Endodermal cell (in vitro differentiated cells): ENCODE measurements around the gene RALBP1. TPM values are rescaled to one million over a fixed set of nuclear protein-coding genes. Genes with fewer than 3 reads are reported as not detected.

ENCODE experiments used
- DNase-seq: peaks from one replicate; pipeline ENCODE4 v3.0.0-alpha.2; 2017
- H3K27ac ChIP-seq: 2 replicates; pipeline ENCODE4 v1.5.1; 2013; ENCODE audit warnings: mild to moderate bottlenecking, low read depth, low read length, moderate library complexity
- H3K27me3 ChIP-seq: 2 replicates; pipeline ENCODE4 v1.6.1; 2013; ENCODE audit warnings: mild to moderate bottlenecking, low read length, moderate library complexity; ENCODE audit not compliant: insufficient read depth, control insufficient read depth, poor library complexity, severe bottlenecking
- H3K36me3 ChIP-seq: 2 replicates; pipeline ENCODE4 v1.7.0; 2013; ENCODE audit warnings: mild to moderate bottlenecking, low read length, moderate library complexity; ENCODE audit not compliant: control insufficient read depth, insufficient read depth
- H3K4me1 ChIP-seq: one replicate; pipeline ENCODE4 v1.7.0; 2013; ENCODE audit warnings: low read length; ENCODE audit not compliant: control insufficient read depth, insufficient read depth
- H3K4me3 ChIP-seq: 2 replicates; pipeline ENCODE4 v1.5.1; 2013; ENCODE audit warnings: mild to moderate bottlenecking, low read length, moderate library complexity
- H3K9ac ChIP-seq: 2 replicates; pipeline ENCODE4 v1.6.1; 2013; ENCODE audit warnings: mild to moderate bottlenecking, low read length, moderate library complexity; ENCODE audit not compliant: poor library complexity, severe bottlenecking; ENCODE audit errors: extremely low read depth
- H3K9me3 ChIP-seq: 2 replicates; pipeline ENCODE4 v1.6.1; 2013; ENCODE audit warnings: mild to moderate bottlenecking, low read length, moderate library complexity; ENCODE audit not compliant: control insufficient read depth
- H3K27ac Mint-ChIP-seq: 2 replicates; pipeline ENCODE4 v1.8.0; 2020; ENCODE audit warnings: mixed read lengths
- H3K27me3 Mint-ChIP-seq: 2 replicates; pipeline ENCODE4 v1.8.0; 2021; ENCODE audit warnings: mild to moderate bottlenecking, mixed read lengths; ENCODE audit not compliant: insufficient read depth
- H3K36me3 Mint-ChIP-seq: 2 replicates; pipeline ENCODE4 v1.8.0; 2020; ENCODE audit warnings: low read depth, mixed read lengths
- H3K4me1 Mint-ChIP-seq: 2 replicates; pipeline ENCODE4 v1.8.0; 2020; ENCODE audit warnings: mixed read lengths
- H3K4me3 Mint-ChIP-seq: 2 replicates; pipeline ENCODE4 v1.8.0; 2020; ENCODE audit warnings: mild to moderate bottlenecking, moderate library complexity, mixed read lengths
- H3K9me3 Mint-ChIP-seq: 2 replicates; pipeline ENCODE4 v1.8.0; 2020; ENCODE audit warnings: mild to moderate bottlenecking, mixed read lengths
- WGBS, 2 experiments: methylation state at CpG; one replicate each; pipeline versions ENCODE4 v1.1.5 to v1.1.7; 2013; ENCODE audit warnings: missing lambda C conversion rate in 2 of 2, mixed read lengths in 1 of 2; ENCODE audit not compliant: insufficient coverage in 1 of 2, insufficient read length in 1 of 2; 5-methylcytosine and 5-hydroxymethylcytosine counted together
- total RNA-seq, 2 donors: library from RNA; stranded (reverse); fragmentation: NEBNext Ultra II Directional in 1 of 2; extraction: Animal tissue kit (Norgen Biotek cat#: 25700) in 1 of 2; gene quantifications; 2 replicates in 1 of 2; 3 replicates in 1 of 2; pipeline ENCODE4 v1.2.1, GENCODE V29; 2021
- TF ChIP-seq, protein P1 (sequence below): fragments of 200-600 bp; sonication (generic); conservative IDR thresholded peaks from 2 replicates; pipeline ENCODE4 v1.5.0; 2021; ENCODE audit warnings: antibody characterized with exemption, mild to moderate bottlenecking

Gene RALBP1
- total RNA-seq, 2 donors from 2014 or later, result 60.5 to 64.9 TPM

DNA sequence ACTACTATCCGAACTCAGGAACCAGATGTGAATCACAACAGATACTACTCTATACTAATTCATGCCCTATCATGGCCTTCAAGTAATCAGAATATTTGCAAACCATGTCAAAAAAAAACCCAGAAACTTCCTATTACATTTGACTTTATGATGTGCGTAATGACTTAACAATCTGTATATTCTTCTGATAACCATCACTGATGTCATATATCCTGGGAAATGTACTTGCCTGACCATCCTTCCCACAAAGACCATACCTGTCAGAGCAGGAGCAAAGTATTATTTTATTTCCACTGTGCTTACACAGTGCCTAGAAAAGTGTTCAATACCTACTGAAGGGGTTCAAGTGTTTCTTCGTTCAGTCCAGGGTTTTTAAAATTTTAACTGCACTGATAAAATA is 111.5 kb downstream of the RALBP1 start:
- H3K4me3 ChIP-seq, result no peak overlapping the region
- H3K9ac ChIP-seq, result no peak overlapping the region
- peaks cover 84% of the 10 kb centered on the region for H3K36me3 ChIP-seq
- 91 to 96% methylated on average over 2 to 3 of the region's 3 CpGs for WGBS, 2 experiments
- Mint-ChIP-seq H3K4me3 (no peak overlapping the region), H3K27me3 (no peaks in the 10 kb centered on the region), H3K27ac (no peak overlapping the region), H3K36me3 (peaks cover 74% of the 10 kb centered on the region), H3K4me1 (no peaks in the 10 kb centered on the region), H3K9me3 (peaks cover 8% of the 10 kb centered on the region)
- peaks cover 21% of the 10 kb centered on the region for H3K9me3 ChIP-seq
- DNase-seq, result no peak
- H3K4me1 ChIP-seq, result no peaks in the 10 kb centered on the region
- no peaks in the 10 kb centered on the region for H3K27me3 ChIP-seq
- TF ChIP-seq, protein P1, sequence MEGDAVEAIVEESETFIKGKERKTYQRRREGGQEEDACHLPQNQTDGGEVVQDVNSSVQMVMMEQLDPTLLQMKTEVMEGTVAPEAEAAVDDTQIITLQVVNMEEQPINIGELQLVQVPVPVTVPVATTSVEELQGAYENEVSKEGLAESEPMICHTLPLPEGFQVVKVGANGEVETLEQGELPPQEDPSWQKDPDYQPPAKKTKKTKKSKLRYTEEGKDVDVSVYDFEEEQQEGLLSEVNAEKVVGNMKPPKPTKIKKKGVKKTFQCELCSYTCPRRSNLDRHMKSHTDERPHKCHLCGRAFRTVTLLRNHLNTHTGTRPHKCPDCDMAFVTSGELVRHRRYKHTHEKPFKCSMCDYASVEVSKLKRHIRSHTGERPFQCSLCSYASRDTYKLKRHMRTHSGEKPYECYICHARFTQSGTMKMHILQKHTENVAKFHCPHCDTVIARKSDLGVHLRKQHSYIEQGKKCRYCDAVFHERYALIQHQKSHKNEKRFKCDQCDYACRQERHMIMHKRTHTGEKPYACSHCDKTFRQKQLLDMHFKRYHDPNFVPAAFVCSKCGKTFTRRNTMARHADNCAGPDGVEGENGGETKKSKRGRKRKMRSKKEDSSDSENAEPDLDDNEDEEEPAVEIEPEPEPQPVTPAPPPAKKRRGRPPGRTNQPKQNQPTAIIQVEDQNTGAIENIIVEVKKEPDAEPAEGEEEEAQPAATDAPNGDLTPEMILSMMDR, result no peak
- no peak overlapping the region for H3K27ac ChIP-seq

Other genes with a start within 250 kb of the RALBP1 start
- gene TWSG1, start 140.7 kb upstream of the RALBP1 start, total RNA-seq, result 10 to 100 TPM; 30.7 to 31.4 TPM
- gene PPP4R1, start 139.0 kb downstream of the RALBP1 start, total RNA-seq, result 100 to 1,000 TPM in 1 of 2 donors, 10 to 100 TPM in 1; 85.8 to 116 TPM
- 10 to 100 TPM; 11.7 to 20.3 TPM for gene RAB31, start 232.8 kb downstream of the RALBP1 start, total RNA-seq